Embryonic facial prominence (tissue), 1 donor: ENCODE results near the gene SNRNP40.
"Not testable (repeated sequence)": the region's sequence is repeated elsewhere in the genome, so short reads cannot be mapped to it uniquely, and the experiment has no call there.

ENCODE experiments used
- DNase-seq: peaks from one replicate; pipeline ENCODE4 v3.0.0-alpha.2; 2016; ENCODE audit errors: extremely low spot score

SNRNP40 gene

DNA sequence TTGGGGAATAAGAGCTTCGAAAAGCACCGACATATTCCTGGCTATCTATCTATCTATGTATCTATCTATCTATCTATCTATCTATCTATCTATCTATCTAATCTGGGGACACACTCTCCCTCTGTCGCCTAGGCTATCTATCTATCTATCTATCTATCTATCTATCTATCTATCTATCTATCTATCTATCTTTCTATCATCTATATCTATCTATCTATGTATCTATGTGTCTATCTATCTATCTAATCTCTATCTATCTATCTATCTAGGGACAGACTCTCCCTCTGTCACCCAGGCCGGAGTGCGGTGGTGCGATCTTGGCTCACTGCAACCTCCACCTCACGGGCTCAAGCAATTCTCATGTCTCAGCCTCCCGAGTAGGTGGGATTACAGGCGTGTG is 14.2 kb downstream of the SNRNP40 start:
- DNase-seq = not testable (repeated sequence)

DNA sequence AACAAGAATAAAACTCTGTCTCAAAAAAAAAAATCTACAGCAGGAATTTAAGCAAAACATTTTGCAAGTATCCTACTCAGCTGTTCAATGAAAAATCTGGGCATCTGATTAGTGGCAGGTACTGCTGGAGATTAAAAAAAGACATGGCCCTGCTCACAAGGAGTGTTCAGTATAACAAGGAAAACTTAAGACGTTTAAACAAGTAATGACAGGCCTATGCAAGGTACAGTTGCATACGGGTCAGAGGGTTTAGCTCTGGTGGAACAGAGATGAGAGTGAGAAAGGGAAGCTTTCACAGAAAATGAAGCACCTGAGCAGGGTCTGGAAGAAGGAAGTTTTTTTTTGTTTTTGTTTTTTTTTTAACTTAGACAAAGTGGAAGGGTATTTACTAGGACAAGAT is 23.0 kb downstream of the SNRNP40 start:
- DNase-seq = no peak

DNA sequence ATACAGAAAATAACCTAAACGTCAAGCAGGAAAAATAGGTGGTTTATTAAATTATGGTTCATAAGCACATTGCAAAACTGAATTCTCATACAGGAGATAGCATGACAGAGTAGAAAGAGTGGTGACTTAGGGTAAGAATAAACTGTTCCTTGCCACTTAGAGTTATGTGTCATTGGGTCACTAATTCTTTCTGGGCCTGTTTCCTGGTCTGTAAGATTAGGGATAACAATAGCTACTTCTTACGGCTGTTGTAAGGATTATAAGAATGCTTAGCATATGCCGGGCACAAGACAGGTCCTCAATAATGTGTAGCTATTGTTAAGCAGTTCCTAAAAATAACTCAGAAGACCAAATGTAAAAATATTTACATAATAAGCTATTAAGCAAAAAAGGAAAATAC is 24.2 kb downstream of the SNRNP40 start:
- no peak for DNase-seq

DNA sequence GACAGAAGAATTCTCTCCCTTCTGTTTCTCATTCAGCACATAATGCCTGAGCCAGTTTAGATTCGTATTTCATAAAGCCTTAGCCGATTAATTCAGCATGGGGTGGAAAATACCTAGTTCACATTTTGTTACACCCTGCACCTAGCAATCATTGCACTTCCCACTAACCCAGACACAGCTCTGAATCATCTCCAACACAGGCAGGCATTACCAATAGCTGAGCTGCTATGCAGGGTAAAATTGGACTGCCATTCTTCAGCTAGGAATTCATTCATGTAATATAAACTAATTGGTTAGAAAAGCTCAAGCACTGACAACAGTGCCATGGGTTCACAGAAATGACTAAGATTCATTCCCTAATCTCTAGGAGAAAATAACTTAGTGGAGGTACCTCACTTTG is 30.0 kb downstream of the SNRNP40 start:
- no peak for DNase-seq

DNA sequence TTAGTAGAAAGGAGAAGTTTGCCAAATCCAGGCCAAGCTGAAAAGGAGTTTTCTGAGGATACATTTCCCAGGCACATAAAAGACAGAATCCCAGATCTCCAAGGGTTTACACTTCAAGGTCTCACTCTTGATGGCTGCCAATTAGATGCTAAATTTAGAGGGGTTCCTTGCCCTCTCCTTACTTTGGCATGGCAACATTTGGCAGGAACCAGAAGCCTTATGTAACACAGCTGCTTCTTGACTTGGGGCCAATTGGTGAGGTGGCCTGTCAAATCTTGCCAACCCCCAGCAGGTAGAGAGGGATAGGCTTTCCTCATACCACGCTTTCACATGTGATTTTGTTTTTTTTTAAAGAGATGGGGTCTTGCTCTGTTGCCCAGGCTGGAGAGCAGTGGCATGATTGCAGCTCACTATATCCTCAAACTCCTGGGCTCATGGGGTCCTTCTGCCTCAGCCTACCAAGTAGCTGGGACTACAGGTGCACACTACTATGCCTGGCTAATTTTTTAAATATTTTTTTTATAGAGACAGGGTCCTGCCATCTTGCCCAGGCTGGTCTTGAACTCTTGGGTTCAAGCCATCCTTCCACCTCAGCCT is 31.7 kb downstream of the SNRNP40 start:
- no peak for DNase-seq

DNA sequence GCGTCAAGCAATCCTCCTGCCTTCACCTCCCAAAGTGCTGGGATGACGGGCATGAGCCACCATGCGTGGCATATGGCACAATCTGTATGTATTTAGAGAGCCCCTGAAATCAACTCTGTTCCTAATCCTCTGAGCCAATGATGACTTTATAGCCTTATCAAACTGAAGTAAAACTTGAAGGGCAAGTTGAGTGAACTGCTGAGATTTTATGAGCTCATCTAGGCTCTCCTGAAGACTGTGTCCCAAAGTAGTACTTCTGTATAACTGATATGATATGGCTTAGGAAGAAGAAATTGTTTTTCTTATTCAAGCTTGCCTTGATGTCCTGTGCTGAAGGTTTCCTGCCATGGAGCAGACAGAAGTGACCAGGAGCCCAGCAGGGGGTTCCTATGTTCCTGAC is 33.2 kb downstream of the SNRNP40 start:
- DNase-seq = no peak

DNA sequence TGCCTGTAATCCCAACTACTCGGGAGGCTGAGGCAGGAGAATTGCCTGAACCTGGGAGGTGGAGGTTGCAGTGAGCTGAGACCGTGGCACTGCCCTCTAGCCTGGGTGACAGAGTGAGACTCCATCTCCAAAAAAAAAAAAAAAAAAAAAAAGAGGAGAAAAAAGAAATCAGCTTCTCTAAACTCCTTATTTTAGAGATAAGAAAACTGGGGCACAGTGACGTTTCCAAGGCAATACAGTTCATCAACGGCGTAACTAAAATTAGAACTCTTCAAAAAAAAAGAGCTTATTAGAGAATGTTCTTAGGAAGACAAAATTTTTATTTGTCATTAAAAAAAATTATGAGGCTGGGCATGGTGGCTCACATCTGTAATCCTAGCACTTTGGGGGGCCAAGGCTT is 34.2 kb downstream of the SNRNP40 start:
- not testable (repeated sequence) for DNase-seq

DNA sequence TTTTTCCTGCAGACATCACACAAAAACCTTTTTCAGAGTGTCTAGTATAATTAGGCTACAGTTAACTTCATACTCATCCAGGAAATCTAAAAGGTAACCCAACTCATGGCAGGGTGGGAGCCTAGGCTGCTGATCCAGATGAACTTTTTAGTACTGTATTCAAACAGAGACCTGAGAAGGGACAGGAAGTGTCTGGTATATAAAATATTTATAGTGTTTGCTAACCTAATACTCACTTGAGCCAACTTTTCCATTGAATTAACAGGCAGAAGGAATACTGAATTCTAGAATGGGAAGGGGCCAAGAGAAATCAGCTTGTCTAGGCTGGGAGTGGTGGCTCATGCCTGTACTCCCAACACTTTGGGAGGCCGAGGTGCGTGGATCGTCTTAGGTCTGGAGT is 34.7 kb downstream of the SNRNP40 start:
- DNase-seq = no peak

DNA sequence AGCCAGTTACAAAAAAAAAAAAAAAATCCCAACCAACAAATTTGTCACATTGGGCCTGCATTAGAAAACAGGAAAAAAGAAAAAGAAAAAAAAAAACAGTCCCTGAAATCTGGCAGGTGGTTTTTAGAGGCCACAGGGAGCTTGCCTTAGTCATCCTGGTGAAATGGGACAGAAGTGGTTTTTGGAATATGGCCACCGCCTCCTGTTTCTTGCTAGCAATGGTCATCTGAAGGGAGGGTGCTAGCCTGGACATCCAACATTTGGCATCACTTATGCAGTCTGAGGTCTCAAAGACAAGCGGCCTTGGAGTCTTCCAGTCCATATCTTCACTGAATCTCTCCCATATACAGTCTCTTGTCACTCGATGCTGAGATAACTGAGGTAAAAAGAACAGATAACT is 36.8 kb downstream of the SNRNP40 start:
- DNase-seq = no peak

DNA sequence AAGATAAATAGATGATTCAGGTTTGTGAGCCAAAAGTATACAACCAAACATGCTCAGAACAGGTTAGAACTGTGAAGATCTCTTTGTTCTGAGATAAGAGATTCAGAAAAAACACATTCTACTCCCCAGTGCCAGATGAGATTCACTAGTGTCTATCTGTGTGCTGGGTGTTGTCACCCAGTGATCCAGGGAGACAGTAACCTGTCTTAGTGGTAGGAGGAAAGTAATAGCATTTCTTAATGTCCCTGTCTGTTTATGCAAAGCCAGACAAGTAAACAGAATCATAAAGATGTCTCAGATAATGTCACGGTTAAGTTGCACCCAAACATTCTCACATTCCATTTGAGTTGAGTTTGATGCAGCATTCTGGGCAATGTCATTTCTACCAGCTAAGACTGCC is 38.0 kb downstream of the SNRNP40 start:
- DNase-seq = no peak

DNA sequence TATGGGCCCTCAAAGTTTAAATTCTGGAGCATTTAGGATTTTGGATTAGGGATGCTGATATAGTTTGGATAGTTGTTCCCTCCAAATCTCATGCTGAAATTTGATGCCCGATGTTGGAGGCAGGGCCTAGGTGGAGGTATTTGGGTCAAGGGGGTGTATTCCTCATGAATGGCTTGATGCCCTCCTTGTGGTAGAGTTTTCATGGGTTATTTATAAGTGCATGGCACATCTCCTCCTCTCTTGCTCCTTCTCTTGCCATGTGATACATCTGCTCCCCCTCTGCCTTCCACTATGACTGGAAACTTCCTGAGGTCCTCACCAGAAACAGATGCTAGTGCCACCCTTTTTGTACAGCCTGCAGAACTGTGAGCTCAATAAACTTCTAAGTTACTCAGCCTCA is 39.4 kb downstream of the SNRNP40 start:
- DNase-seq = no peak

DNA sequence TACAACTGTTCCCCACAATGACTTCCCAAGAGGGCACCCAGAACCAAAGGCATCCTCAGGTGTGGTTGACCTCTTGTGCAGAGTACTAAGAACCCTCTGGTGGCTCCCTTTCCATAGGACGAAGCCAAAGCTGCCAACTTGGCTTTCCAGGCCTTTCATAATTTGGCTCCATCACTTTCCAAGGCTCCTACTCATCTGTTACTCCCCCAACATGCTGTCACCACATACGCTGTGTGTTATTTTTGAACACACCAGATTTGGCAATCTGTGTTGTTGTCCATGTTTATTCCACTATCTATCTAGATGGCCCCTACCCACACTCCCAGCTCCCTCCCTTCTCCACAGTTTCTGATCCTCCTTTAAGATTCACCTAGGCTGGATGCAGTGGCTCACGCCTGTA is 46.7 kb downstream of the SNRNP40 start:
- DNase-seq = no peak

DNA sequence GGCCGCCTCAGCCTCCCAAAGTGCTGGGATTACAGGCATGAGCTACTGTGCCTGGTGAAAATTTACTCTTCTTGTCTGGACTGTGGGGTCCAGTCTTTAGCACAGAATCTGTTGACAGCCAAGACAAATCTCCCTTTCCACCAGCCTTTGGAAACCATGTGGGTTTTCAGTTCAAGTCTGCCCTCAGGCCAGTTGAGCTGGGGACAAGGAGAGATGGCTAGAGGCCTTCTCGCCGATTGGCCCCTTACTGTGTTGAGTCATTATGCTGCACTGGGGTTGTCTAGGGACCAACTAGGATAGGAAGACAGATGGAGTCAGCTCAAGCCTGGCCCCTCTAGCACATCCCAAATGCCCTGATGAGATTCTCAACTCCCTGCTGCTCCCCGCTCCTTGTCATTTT is 48.3 kb downstream of the SNRNP40 start:
- no peak for DNase-seq

DNA sequence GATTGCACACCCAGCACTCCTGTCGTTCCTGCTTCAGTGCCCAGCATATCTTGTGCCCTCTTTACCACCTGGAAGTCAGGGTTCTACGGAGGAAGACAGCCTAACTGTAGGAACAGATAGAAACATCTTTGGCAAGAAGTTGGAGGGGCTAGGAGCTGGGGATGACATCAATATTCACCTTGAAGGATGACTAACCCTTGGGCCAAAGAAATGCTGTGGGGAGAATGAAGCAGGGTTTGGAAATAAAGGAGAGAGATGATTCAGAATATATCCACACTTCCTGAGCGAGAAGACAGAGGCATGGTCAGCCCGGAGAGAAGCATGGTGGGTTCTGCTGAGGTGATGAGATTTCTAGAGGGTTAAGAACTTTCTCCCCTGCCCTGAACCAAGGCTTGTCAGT is 52.3 kb downstream of the SNRNP40 start:
- DNase-seq = no peak

DNA sequence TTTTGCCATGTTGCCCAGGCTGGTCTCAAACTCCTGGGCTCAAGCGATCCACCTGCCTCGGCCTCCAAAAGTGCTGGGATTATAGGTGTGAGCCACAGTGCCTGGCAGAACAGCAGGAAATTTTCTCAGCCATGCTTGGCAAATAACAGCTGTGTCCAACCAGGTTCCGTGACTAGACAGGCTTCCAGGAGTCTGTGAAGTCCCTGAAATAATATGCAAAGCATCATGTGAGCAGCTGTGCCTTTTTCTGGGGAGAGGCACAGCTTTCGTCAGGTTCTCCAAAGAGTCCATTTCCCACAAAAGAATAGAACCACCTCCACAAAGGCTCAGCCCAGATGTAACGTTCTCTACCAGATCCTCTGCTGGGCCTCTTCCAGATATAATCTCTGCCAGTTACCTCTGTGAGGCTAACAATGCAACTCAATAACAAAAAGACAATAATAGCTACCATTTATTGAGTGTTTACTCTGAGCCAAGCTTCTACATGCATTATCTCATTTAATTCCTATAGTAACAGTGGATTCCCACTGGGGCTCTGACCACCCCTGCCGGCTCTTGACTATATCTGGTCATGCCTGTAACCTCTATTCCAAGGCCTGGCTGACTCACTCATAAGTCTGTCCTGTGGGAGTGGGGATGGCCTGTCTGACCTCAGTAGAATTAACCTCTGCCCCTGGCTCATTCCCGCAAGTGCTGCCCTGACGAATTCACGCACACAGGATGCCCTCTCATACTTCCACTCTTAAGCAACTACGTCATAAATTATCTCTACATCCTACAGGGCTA is 52.9 kb downstream of the SNRNP40 start:
- no peak for DNase-seq

DNA sequence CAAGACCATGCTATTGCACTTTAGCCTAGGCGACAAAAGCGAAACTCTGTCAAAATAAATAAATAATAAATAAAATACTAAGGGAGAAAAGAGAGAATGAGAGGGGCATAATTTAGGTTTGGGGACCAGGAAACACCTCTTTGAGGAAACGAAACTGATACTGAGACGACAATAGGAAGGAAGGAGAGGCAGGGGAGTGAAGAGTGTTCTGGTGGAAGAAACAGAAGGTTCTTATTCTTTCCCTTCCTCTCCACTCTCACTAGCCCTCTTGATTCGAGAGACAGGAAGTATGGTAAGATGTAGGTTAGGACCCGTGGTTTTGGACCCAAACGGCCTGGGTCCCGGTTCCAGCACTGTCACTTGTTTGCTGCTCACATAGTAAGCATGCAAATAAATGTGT is 55.3 kb downstream of the SNRNP40 start:
- DNase-seq = no peak

DNA sequence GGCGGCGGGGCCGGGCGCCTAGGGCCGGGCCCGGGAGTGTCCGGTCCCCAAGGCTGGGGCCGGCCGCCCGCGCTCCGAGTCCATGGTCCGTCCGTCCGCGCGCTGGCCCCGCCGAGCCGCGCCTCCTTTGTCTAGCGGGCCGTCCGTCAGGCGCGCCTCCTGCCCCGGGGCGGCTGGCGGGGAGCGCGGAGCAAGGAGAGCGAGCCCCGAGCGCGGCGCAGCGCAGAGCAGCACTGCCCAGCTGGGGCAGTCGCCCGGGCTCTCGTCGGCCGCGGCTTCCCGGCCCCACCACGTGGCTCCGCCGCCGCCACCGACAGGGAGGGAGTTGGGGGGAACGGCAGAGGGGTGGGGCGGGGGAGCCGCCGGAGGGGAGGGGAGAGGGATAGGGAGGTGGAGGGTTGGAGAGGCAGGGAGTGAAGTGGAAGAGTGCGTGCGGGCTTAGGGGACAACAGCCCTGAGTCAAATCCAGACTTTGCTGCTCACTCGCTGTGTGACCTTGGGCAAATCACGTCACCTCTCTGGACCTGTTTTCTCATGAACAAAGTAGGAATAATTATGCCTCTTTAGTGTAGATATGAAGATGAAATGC is 56.8 kb downstream of the SNRNP40 start, which contains the start of gene NKAIN1:
Gene NKAIN1, minus strand, starts transcription at position 235 of the 589 bp plus-strand sequence. CDS start 340 bp downstream, outside the sequence.
- no peak for DNase-seq

DNA sequence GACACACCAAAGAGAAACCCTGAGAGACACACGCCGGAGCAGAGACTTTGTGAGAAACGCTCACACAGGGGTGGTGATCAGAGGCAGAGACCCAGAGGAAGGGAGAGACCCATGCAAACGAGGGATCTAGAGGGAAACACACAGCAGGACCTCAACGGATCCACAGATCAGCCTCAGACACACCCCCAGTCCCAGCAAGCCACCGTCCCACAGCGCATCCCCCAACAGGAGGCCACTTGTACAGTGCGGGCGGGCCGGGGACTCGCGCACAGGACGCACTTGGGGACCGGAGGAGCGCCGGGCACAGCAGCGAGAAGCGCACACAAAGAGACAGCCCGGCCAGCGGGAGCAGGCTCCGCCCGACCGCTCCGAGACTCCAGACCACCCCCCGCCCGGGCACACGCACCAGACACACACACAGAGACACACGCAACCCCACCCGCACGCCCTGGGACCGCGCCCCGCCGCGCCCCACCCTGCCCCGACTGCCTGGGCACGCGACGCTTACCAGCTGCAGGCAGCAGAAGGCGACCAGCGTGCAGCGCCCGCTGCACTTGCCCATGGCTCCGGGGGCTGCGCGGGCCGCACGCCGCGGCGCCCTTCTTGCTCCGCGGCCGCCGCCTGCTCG is 57.5 kb downstream of the SNRNP40 start:
- no peak for DNase-seq

DNA sequence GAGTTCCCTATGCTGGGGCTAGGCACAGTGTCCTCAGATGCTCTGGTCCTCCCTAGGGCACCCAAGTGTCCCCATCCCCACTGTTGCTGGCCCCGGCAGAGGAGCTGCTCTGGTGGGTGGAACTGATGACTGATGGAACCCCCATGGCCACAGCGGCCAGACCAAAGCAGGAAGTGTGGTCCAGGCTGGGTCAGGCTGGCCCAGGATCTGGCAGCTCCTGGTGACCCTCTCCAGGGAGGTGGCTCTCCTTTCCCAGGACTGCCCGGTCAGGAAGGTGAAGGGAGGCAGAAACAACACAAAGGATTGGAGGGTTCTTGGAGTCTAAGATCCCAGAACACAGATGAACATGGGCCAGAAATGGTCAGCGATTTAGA is 58.0 kb downstream of the SNRNP40 start:
- DNase-seq = no peak

DNA sequence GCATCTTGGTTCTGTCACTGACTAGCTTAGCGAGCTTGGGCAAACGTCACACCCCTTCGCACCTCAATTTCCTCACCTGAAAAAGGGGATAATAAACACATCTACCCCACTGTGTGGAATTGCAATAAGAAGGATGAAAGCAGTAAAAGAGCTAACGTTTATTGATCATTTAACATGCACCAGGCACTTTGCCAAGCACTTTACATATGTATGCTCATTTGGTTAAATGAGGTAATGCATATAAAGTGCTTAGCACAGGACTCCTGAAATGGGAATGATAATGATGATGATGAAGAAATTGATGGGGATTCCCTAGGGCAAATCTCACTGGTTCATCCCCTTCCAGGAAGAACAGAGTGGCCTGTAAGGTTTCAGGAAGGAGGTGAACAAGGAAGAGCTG is 61.7 kb downstream of the SNRNP40 start:
- DNase-seq = no peak

DNA sequence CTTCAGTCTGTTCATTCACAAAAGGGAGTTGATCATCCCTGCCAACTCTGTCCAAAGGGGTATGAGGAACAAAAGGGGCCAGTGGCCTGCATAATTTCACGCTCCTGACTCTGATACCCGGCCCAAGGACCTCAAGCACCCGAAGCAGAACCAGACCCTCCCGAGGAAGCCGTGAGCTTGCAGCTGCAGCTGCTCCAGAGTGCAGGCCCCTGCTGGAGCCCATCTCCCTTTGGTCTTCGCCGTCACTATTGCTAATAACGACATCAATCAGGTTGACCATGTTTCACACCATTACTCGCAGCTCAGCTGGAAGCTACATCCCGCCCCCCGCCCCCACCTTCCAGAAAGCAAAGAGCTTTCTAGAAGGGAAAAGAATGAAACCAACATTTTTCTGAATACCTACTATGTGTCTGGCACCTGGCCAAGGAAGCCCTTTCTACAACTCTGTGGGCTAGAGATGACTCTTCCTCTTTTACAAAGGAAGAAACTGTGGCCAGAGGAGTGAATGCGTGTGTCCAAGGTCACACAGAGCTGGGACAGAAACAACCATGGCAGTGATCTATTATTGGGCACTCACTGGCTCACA is 62.4 kb downstream of the SNRNP40 start:
- no peak for DNase-seq

DNA sequence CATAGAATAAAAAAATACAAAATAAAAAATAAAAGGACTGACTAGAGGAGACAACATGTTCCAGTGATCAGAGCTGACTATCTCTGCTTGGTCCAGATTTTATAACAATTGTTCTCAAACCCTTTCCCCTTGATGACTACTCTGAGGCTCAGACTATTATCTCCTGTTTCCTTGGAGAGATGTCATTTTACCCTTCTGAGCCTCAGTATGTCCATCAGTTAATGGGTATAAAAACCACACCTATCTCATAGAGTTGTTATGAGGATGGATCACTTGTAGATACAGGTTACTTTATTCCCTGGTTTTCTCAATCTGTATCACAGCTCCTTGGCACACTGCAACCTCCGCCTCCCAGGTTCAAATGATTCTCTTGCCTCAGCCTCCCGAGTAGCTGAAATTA is 63.9 kb downstream of the SNRNP40 start:
- no peak for DNase-seq
